ENCODE results near the gene SBNO1.

Gene SBNO1

DNA sequence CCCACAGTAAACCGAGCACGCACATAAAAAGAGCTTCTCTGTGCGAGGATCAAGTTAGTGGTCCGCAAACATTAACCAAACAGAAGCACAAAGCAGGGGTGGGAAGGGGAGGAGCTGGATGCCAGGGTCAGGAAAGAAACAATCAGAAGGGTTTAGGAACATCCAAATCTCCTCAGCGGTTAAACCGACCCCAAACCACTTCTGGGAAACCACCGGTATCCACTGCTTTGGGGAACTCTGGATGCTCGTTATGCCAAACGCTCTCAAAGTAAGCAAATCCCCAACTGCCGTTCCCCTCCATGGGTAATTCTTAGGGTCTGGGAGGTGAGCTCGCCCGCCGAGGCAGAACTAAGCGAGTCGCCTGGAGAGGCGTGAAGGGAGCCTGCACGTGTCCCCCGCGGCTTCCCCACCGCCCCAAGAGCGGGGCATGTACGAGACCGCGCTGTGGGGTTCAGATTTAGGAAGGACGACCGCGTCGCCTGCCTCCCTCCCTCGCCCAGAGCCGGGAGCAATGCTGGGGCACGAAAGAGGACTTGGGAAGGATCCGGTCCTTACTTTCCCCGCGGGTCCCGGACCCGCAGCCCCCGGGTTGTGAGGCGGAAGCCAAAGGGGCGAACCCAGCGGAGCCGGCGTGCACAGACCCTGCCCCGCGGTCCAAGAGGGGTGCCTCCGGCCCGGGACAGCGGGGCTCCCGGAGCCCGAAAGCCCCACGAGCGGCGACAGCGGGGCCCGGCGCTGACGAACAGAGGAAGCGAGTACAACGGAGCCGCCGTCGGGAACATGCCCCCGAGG, 711 bp downstream of the SBNO1 start:
- Histone ChIP-seq H3K27me3 (ENCODE audit: low read length) (no peaks in the 10 kb centered on the region), H3K4me3 (ENCODE audit: insufficient read depth, low read length, poor library complexity, severe bottlenecking) (peak overlapping the region; percentile 69), H3K9ac (ENCODE audit: low read length) (peak overlapping the region; percentile 80), H4K20me1 (ENCODE audit: low read depth, low read length) (no peaks in the 10 kb centered on the region; the same call in 1 of the 2 replicates), H3K36me3 (ENCODE audit: low read length) (no peaks in the 10 kb centered on the region), H3K27ac (ENCODE audit: low read depth, low read length) (peak overlapping the region; percentile 63), H2AFZ (ENCODE audit: low read depth, low read length, severe bottlenecking) (no peak overlapping the region), H3K79me2 (ENCODE audit: insufficient read depth, low read length) (peaks cover 56% of the 10 kb centered on the region), H3K9me3 (ENCODE audit: insufficient read depth, low read length) (no peaks in the 10 kb centered on the region), H3F3A (ENCODE audit: insufficient read depth) (peaks cover 9% of the 10 kb centered on the region), H3K4me2 (ENCODE audit: low read depth, low read length, poor library complexity, severe bottlenecking) (peak overlapping the region; percentile 80), H3K9me2 (replicated peaks; ENCODE audit: insufficient read depth, low read length) (no peaks in the 10 kb centered on the region)
- no peak for TF ChIP-seq EZH2phosphoT487 (conservative IDR thresholded peaks at IDR 0.05; ENCODE audit: low read length)
- TF ChIP-seq CTCF (IDR thresholded peaks at IDR 0.05; ENCODE audit: insufficient read depth, low read length, poor library complexity, severe bottlenecking): no peak

DNA sequence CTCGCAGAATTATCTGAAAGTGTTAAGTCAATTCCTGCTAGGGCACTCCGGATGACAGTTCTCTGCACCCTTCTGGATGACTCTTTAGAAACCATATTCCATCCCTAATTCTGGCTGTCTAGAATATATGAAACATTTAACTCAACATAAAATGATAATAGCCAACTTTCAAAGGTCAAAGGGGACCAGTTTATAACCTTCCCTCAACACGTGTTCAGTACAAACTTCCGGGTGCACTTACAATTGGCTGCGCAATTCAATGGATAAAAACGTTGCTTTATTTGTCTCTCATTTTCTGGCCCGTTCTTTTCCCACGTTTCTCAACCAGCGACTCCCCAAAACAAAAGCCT, 1.3 kb downstream of the SBNO1 start:
- Histone ChIP-seq H2AFZ (ENCODE audit: low read depth, low read length, severe bottlenecking) (no peak overlapping the region), H3K27me3 (ENCODE audit: low read length) (no peaks in the 10 kb centered on the region), H3K36me3 (ENCODE audit: low read length) (no peaks in the 10 kb centered on the region), H4K20me1 (ENCODE audit: low read depth, low read length) (no peaks in the 10 kb centered on the region; the same call in 1 of the 2 replicates), H3K4me2 (ENCODE audit: low read depth, low read length, poor library complexity, severe bottlenecking) (peak overlapping the region; percentile 80), H3K9me3 (ENCODE audit: insufficient read depth, low read length) (no peaks in the 10 kb centered on the region), H3K27ac (ENCODE audit: low read depth, low read length) (0 out of 2 replicates have a peak overlapping the region, but pooled peaks have one; percentile 63), H3F3A (ENCODE audit: insufficient read depth) (peaks cover 9% of the 10 kb centered on the region), H3K9me2 (replicated peaks; ENCODE audit: insufficient read depth, low read length) (no peaks in the 10 kb centered on the region), H3K79me2 (ENCODE audit: insufficient read depth, low read length) (peaks cover 62% of the 10 kb centered on the region), H3K4me3 (ENCODE audit: insufficient read depth, low read length, poor library complexity, severe bottlenecking) (peak overlapping the region; percentile 69), H3K9ac (ENCODE audit: low read length) (peak overlapping the region; percentile 80)
- TF ChIP-seq CTCF (IDR thresholded peaks at IDR 0.05; ENCODE audit: insufficient read depth, low read length, poor library complexity, severe bottlenecking): no peak
- TF ChIP-seq EZH2phosphoT487 (conservative IDR thresholded peaks at IDR 0.05; ENCODE audit: low read length): no peak

- Histone ChIP-seq H3K9ac (ENCODE audit: low read length) (no peak overlapping the region), H3K9me3 (ENCODE audit: insufficient read depth, low read length) (no peaks in the 10 kb centered on the region), H3K4me3 (ENCODE audit: insufficient read depth, low read length, poor library complexity, severe bottlenecking) (no peak overlapping the region), H3K9me2 (replicated peaks; ENCODE audit: insufficient read depth, low read length) (no peaks in the 10 kb centered on the region), H2AFZ (ENCODE audit: low read depth, low read length, severe bottlenecking) (no peak overlapping the region), H3K27ac (ENCODE audit: low read depth, low read length) (no peak overlapping the region), H3F3A (ENCODE audit: insufficient read depth) (no peaks in the 10 kb centered on the region), H3K36me3 (ENCODE audit: low read length) (no peaks in the 10 kb centered on the region), H3K79me2 (ENCODE audit: insufficient read depth, low read length) (peaks cover 100% of the 10 kb centered on the region), H3K4me2 (ENCODE audit: low read depth, low read length, poor library complexity, severe bottlenecking) (no peak overlapping the region), H4K20me1 (ENCODE audit: low read depth, low read length) (peaks cover 10% of the 10 kb centered on the region), H3K27me3 (ENCODE audit: low read length) (no peaks in the 10 kb centered on the region)
- TF ChIP-seq EZH2phosphoT487 (conservative IDR thresholded peaks at IDR 0.05; ENCODE audit: low read length) (no peak), CTCF (IDR thresholded peaks at IDR 0.05; ENCODE audit: insufficient read depth, low read length, poor library complexity, severe bottlenecking) (no peak)
Observed at GRCh38 chr12:123358035-123358434, 6.6 kb downstream of the SBNO1 start.
